ENCODE measurements around the gene ZRANB1.

The ZRANB1 gene

GRCh38 chr10:125032474-125033020 is 90.6 kb downstream of the ZRANB1 start:
- Histone ChIP-seq H3K36me3 (ENCODE audit: low read length) (no peaks in the 10 kb centered on the region), H3K9ac (ENCODE audit: low read length) (no peak overlapping the region), H3K4me3 (ENCODE audit: insufficient read depth, low read length, poor library complexity, severe bottlenecking) (no peak overlapping the region), H3K4me2 (ENCODE audit: low read depth, low read length, poor library complexity, severe bottlenecking) (no peak overlapping the region), H3K9me3 (ENCODE audit: insufficient read depth, low read length) (no peaks in the 10 kb centered on the region), H4K20me1 (ENCODE audit: low read depth, low read length) (no peaks in the 10 kb centered on the region), H3F3A (ENCODE audit: insufficient read depth) (no peaks in the 10 kb centered on the region), H2AFZ (ENCODE audit: low read depth, low read length, severe bottlenecking) (no peak overlapping the region), H3K27ac (ENCODE audit: low read depth, low read length) (no peak overlapping the region), H3K79me2 (ENCODE audit: insufficient read depth, low read length) (no peaks in the 10 kb centered on the region), H3K9me2 (replicated peaks; ENCODE audit: insufficient read depth, low read length) (no peaks in the 10 kb centered on the region), H3K27me3 (ENCODE audit: low read length) (no peaks in the 10 kb centered on the region)
- no peak for TF ChIP-seq EZH2phosphoT487 (conservative IDR thresholded peaks at IDR 0.05; ENCODE audit: low read length)
- no peak for TF ChIP-seq CTCF (IDR thresholded peaks at IDR 0.05; ENCODE audit: insufficient read depth, low read length, poor library complexity, severe bottlenecking)

GRCh38 chr10:125033146-125033924 is 91.4 kb downstream of the ZRANB1 start:
- no peaks in the 10 kb centered on the region for H3K9me2 ChIP-seq (replicated peaks; ENCODE audit: insufficient read depth, low read length)
- no peaks in the 10 kb centered on the region for H3K27me3 ChIP-seq (ENCODE audit: low read length)
- no peak overlapping the region for H3K4me3 ChIP-seq (ENCODE audit: insufficient read depth, low read length, poor library complexity, severe bottlenecking)
- TF ChIP-seq CTCF (IDR thresholded peaks at IDR 0.05; ENCODE audit: insufficient read depth, low read length, poor library complexity, severe bottlenecking) (no peak), EZH2phosphoT487 (conservative IDR thresholded peaks at IDR 0.05; ENCODE audit: low read length) (no peak)
- H3K36me3 ChIP-seq (ENCODE audit: low read length) = no peaks in the 10 kb centered on the region
- no peaks in the 10 kb centered on the region for H3F3A ChIP-seq (ENCODE audit: insufficient read depth)
- no peak overlapping the region for H3K27ac ChIP-seq (ENCODE audit: low read depth, low read length)
- H2AFZ ChIP-seq (ENCODE audit: low read depth, low read length, severe bottlenecking) = no peak overlapping the region
- H3K79me2 ChIP-seq (ENCODE audit: insufficient read depth, low read length) = no peaks in the 10 kb centered on the region
- no peak overlapping the region for H3K4me2 ChIP-seq (ENCODE audit: low read depth, low read length, poor library complexity, severe bottlenecking)
- no peaks in the 10 kb centered on the region for H3K9me3 ChIP-seq (ENCODE audit: insufficient read depth, low read length)
- no peaks in the 10 kb centered on the region for H4K20me1 ChIP-seq (ENCODE audit: low read depth, low read length)
- no peak overlapping the region for H3K9ac ChIP-seq (ENCODE audit: low read length)

GRCh38 chr10:125034675-125035074 is 92.8 kb downstream of the ZRANB1 start:
- Histone ChIP-seq H3K27me3 (ENCODE audit: low read length) (no peaks in the 10 kb centered on the region), H3K27ac (ENCODE audit: low read depth, low read length) (no peak overlapping the region), H3K36me3 (ENCODE audit: low read length) (no peaks in the 10 kb centered on the region), H3K9ac (ENCODE audit: low read length) (no peak overlapping the region), H3K9me2 (replicated peaks; ENCODE audit: insufficient read depth, low read length) (no peaks in the 10 kb centered on the region), H2AFZ (ENCODE audit: low read depth, low read length, severe bottlenecking) (no peak overlapping the region), H3K4me2 (ENCODE audit: low read depth, low read length, poor library complexity, severe bottlenecking) (no peak overlapping the region), H4K20me1 (ENCODE audit: low read depth, low read length) (no peaks in the 10 kb centered on the region), H3K79me2 (ENCODE audit: insufficient read depth, low read length) (no peaks in the 10 kb centered on the region), H3K9me3 (ENCODE audit: insufficient read depth, low read length) (no peaks in the 10 kb centered on the region), H3K4me3 (ENCODE audit: insufficient read depth, low read length, poor library complexity, severe bottlenecking) (no peak overlapping the region), H3F3A (ENCODE audit: insufficient read depth) (no peaks in the 10 kb centered on the region)
- TF ChIP-seq EZH2phosphoT487 (conservative IDR thresholded peaks at IDR 0.05; ENCODE audit: low read length) = no peak
- no peak for TF ChIP-seq CTCF (IDR thresholded peaks at IDR 0.05; ENCODE audit: insufficient read depth, low read length, poor library complexity, severe bottlenecking)

Data from SU-DHL-6 (cell line).